Measurements from ENCODE around the gene RDH5. TPM values are rescaled to one million over a fixed set of nuclear protein-coding genes. Genes with fewer than 3 reads are reported as not detected.

RDH5 gene
- total RNA-seq, 1 experiment from 2014 or later: 5.1 TPM

GRCh38 chr12:55720894-55721444, 776 bp downstream of the RDH5 start:
- Histone ChIP-seq H3F3A (ENCODE audit: low read length, unreplicated experiment) (no peaks in the 10 kb centered on the region), H3K4me1 (ENCODE audit: insufficient read depth, low read length) (peaks cover 64% of the 10 kb centered on the region), H3K36me3 (ENCODE audit: low read depth, low read length) (peaks cover 23% of the 10 kb centered on the region), H3K79me2 (ENCODE audit: low read length) (no peaks in the 10 kb centered on the region; the same call in 1 of the 2 replicates), H3K4me2 (ENCODE audit: low read length) (peak overlapping the region; percentile 68), H3K9me2 (replicated peaks; ENCODE audit: low read length) (no peaks in the 10 kb centered on the region), H3K27me3 (ENCODE audit: low read length) (no peaks in the 10 kb centered on the region), H3K27ac (ENCODE audit: low read length) (peak overlapping the region; percentile 52), H4K20me1 (ENCODE audit: low read length) (no peaks in the 10 kb centered on the region), H2AFZ (ENCODE audit: low read length) (no peak overlapping the region), H3K4me3 (ENCODE audit: low read length) (peak overlapping the region; percentile 31; the same call in 1 of the 2 replicates), H3K9ac (ENCODE audit: low read length) (no peak overlapping the region), H3K9me3 (ENCODE audit: low read length) (no peaks in the 10 kb centered on the region)
- ATAC-seq: peak; percentile 81
- ChIA-PET POLR2A (ENCODE audit: unreplicated experiment) (interaction anchor here (0.5 to 1.7 kb wide), 3 partner anchors 9 to 639 kb away, joined by 3 to 18 read pairs (median 3); a partner anchor contains a TSS), CTCF (interaction anchor here (1.2 to 2.9 kb wide), 4 partner anchors 9 to 39 kb away, joined by 3 to 50 read pairs (median 16); partner anchors contain the start of gene CD63)
- TF ChIP-seq EZH2phosphoT487 (IDR thresholded peaks at IDR 0.05; ENCODE audit: borderline replicate concordance, low read length) (no peak), CTCF (conservative IDR thresholded peaks at IDR 0.05; ENCODE audit: low read depth, low read length) (peak; percentile 83)
- peak; percentile 98 for DNase-seq
- intact Hi-C loops (cut with micrococcal nuclease): loop anchor here (1.0 kb wide), 2 partner anchors 40 to 61 kb away; a partner anchor contains a TSS
- BruUV-seq (replicated peaks): no TSS peak

GRCh38 chr12:55721601-55722213, 1.5 kb downstream of the RDH5 start:
- Histone ChIP-seq H3K27me3 (ENCODE audit: low read length) (no peaks in the 10 kb centered on the region), H3K4me3 (ENCODE audit: low read length) (peak overlapping the region; percentile 15; the same call in 1 of the 2 replicates), H3K9me2 (replicated peaks; ENCODE audit: low read length) (no peaks in the 10 kb centered on the region), H3K36me3 (ENCODE audit: low read depth, low read length) (peaks cover 25% of the 10 kb centered on the region), H3K4me2 (ENCODE audit: low read length) (peak overlapping the region; percentile 68), H3F3A (ENCODE audit: low read length, unreplicated experiment) (no peaks in the 10 kb centered on the region), H3K27ac (ENCODE audit: low read length) (peak overlapping the region; percentile 51), H4K20me1 (ENCODE audit: low read length) (0 out of 2 replicates have a peak, but pooled peaks cover 2% of the 10 kb centered on the region), H3K9ac (ENCODE audit: low read length) (no peak overlapping the region), H3K4me1 (ENCODE audit: insufficient read depth, low read length) (peaks cover 64% of the 10 kb centered on the region), H2AFZ (ENCODE audit: low read length) (no peak overlapping the region), H3K9me3 (ENCODE audit: low read length) (no peaks in the 10 kb centered on the region), H3K79me2 (ENCODE audit: low read length) (peaks cover 4% of the 10 kb centered on the region)
- TF ChIP-seq CTCF (conservative IDR thresholded peaks at IDR 0.05; ENCODE audit: low read depth, low read length) (no peak), EZH2 (IDR thresholded peaks at IDR 0.05; ENCODE audit: low read length, unreplicated experiment) (no peak), EZH2phosphoT487 (IDR thresholded peaks at IDR 0.05; ENCODE audit: borderline replicate concordance, low read length) (no peak)
- ChIA-PET CTCF (interaction anchor here (1.4 to 2.9 kb wide), 3 partner anchors 8 to 40 kb away, joined by 7 to 50 read pairs (median 25); partner anchors contain the start of gene CD63), POLR2A (ENCODE audit: unreplicated experiment) (interaction anchor here (0.5 to 1.7 kb wide), 3 partner anchors 8 to 638 kb away, joined by 3 to 18 read pairs (median 3); a partner anchor contains a TSS)
- intact Hi-C loops (cut with micrococcal nuclease): loop anchor here (1.0 kb wide), 2 partner anchors 40 to 61 kb away; a partner anchor contains a TSS
- ATAC-seq: peak; percentile 14
- BruUV-seq (replicated peaks): no TSS peak
- peak; percentile 51 for DNase-seq

Measured in PC-3 (cell line).